HepG2 (cell line): Measurements from ENCODE around the gene TMEM9. TPM values are rescaled to one million over a fixed set of nuclear protein-coding genes. Genes with fewer than 3 reads are reported as not detected.

ENCODE experiments used
- ATAC-seq: fragments of 200-7000 bp; cut with Tn5 transposase; 3 replicates; pipeline ENCODE4 v1.9.1; 2020; ENCODE audit warnings: mild to moderate bottlenecking, moderate library complexity
- BruUV-seq: library from RNA; stranded (reverse); fragments of 400-500 nt; replicated peaks from 2 replicates; lab custom pipeline; 2021; lab: Mats Ljungman, UMichigan
- CTCF ChIA-PET: fragments of 300-600 bp; formaldehyde crosslinking; extraction: SDS; loops from one replicate; lab custom pipeline; 2021; ENCODE audit warnings: low total read pairs, inconsistent platforms, low intra/inter-chr PET ratio; lab: Yijun Ruan, JAX
- POLR2A ChIA-PET: fragments of 350-600 bp; sonication (Branson Sonifier 250); formaldehyde crosslinking; loops from one replicate; lab custom pipeline; 2020; ENCODE audit warnings: antibody characterized with exemption, inconsistent platforms; lab: Yijun Ruan, JAX
- DNase-seq: peaks from one replicate; pipeline ENCODE4 v3.0.0-alpha.2; 2015; ENCODE audit warnings: low spot score
- FAIRE-seq: peaks from 3 replicates; lab custom pipeline; 2011; peaks lifted over from hg19 to GRCh38; lab: Jason Lieb, UNC
- H2AFZ ChIP-seq: one replicate; pipeline ENCODE4 v1.6.1; 2011; ENCODE audit warnings: low read length, inconsistent platforms
- H3K27ac ChIP-seq: fragments of 300-600 bp; 3 replicates; pipeline ENCODE4 v1.8.0; 2011; ENCODE audit warnings: mixed run types, mild to moderate bottlenecking, mixed read lengths, low read length, inconsistent platforms; ENCODE audit not compliant: insufficient read depth; ENCODE audit errors: extremely low read length
- H3K27me3 ChIP-seq, 2 experiments: fragments of 200-600 bp in 1 of 2; 2 replicates in 1 of 2; 3 replicates in 1 of 2; pipeline versions ENCODE4 v1.6.0 to v1.8.0; 2011; ENCODE audit warnings: low read length in 2 of 2, mild to moderate bottlenecking in 2 of 2, moderate library complexity in 2 of 2, inconsistent platforms in 1 of 2; ENCODE audit not compliant: insufficient read depth in 2 of 2, control insufficient read depth in 1 of 2
- H3K36me3 ChIP-seq, 2 experiments: fragments of 200-600 bp in 1 of 2; replicated peaks in 1 of 2; 2 replicates in 1 of 2; 3 replicates in 1 of 2; pipeline versions ENCODE4 v1.5.1 to v1.8.0; 2011; ENCODE audit warnings: low read length in 2 of 2, inconsistent platforms in 1 of 2; ENCODE audit not compliant: insufficient read depth in 2 of 2, control insufficient read depth in 1 of 2
- H3K4me1 ChIP-seq: 2 replicates; pipeline ENCODE4 v1.5.1; 2012; ENCODE audit warnings: low read length, inconsistent platforms; ENCODE audit not compliant: insufficient read depth
- H3K4me2 ChIP-seq: 2 replicates; pipeline ENCODE4 v1.6.0; 2011; ENCODE audit warnings: low read depth, low read length, inconsistent platforms
- H3K4me3 ChIP-seq, 3 experiments: fragments of 200-600 bp in 1 of 3; sonication (generic), shearing (Covaris generic) in 1 of 3; replicated peaks in 1 of 3; 2 replicates each; pipeline ENCODE4 v1.5.1; 2011 to 2016; ENCODE audit warnings: low read length in 3 of 3, inconsistent platforms in 2 of 3, low read depth in 2 of 3, mild to moderate bottlenecking in 2 of 3, control low read depth in 1 of 3, mixed read lengths in 1 of 3; ENCODE audit not compliant: insufficient read depth in 1 of 3
- H3K79me2 ChIP-seq: one replicate; pipeline ENCODE4 v1.6.1; 2011; ENCODE audit warnings: low read length, inconsistent platforms; ENCODE audit not compliant: insufficient read depth
- H3K9ac ChIP-seq: 2 replicates; pipeline ENCODE4 v1.6.0; 2011; ENCODE audit warnings: mild to moderate bottlenecking, low read depth, low read length, inconsistent platforms; ENCODE audit not compliant: insufficient read depth
- H3K9me3 ChIP-seq: 2 replicates; pipeline ENCODE4 v1.5.1; 2012; ENCODE audit warnings: mild to moderate bottlenecking, low read length
- H4K20me1 ChIP-seq: 2 replicates; pipeline ENCODE4 v1.6.0; 2011; ENCODE audit warnings: inconsistent platforms, mild to moderate bottlenecking, low read length, moderate library complexity; ENCODE audit not compliant: insufficient read depth
- CENPX ChIP-seq: sonication (generic); formaldehyde crosslinking; IDR thresholded peaks from 2 replicates; pipeline ENCODE4 v1.9.0; 2021; ENCODE audit warnings: mild to moderate bottlenecking, missing genetic modification reagents, moderate library complexity
- CHD2 ChIP-seq: IDR thresholded peaks from 2 replicates; pipeline ENCODE4 v1.6.1; 2011; ENCODE audit warnings: low read depth, low read length, improper control_type of control experiment
- KAT8 ChIP-seq: IDR thresholded peaks from 2 replicates; pipeline ENCODE4 v1.6.1; 2016; ENCODE audit warnings: missing genetic modification reagents, missing compliant biosample characterization
- MATR3 ChIP-seq: sonication (generic); formaldehyde crosslinking; IDR thresholded peaks from 2 replicates; pipeline ENCODE4 v1.4.0; 2020; ENCODE audit warnings: missing genetic modification reagents
- MYC ChIP-seq: sonication (generic); formaldehyde crosslinking; IDR thresholded peaks from 2 replicates; pipeline ENCODE4 v1.9.0; 2021; ENCODE audit warnings: missing genetic modification reagents, borderline replicate concordance
- SMAD3 ChIP-seq: sonication (generic); formaldehyde crosslinking; IDR thresholded peaks from 2 replicates; pipeline ENCODE4 v1.4.0; 2020; ENCODE audit warnings: missing genetic modification reagents
- ZNF451 ChIP-seq: sonication (generic); formaldehyde crosslinking; IDR thresholded peaks from 2 replicates; pipeline ENCODE4 v1.5.0; 2020; ENCODE audit warnings: mild to moderate bottlenecking, missing genetic modification reagents
- WGBS: methylation state at CpG from one replicate; pipeline ENCODE4 v1.1.6; 2017; ENCODE audit warnings: low lambda C conversion rate; 5-methylcytosine and 5-hydroxymethylcytosine counted together
- in situ Hi-C: cut with HindIII; loops from 2 replicates; pipeline ENCODE4 v1.10.0; 2017; ENCODE audit warnings: low pct_unique_long_range_greater_than_20kb; ENCODE audit not compliant: extremely low pct_ligation_motif_present
- intact Hi-C: fragments of 100-400 bp; cut with micrococcal nuclease; formaldehyde crosslinking; loops from one replicate; pipeline ENCODE4 v1.10.0; 2022; ENCODE audit not compliant: unreplicated experiment
- polyA plus RNA-seq, 8 experiments: library from polyadenylated mRNA; depleted of rRNA in 3 of 8; stranded (reverse) in 7 of 8; unstranded in 1 of 8; fragments of >200 nt; fragmentation: Illumina TruSeq in 4 of 8; extraction: Trizol in 4 of 8; gene quantifications; 2 replicates each; pipeline versions ENCODE4 v1.2.1 to v1.2.3, GENCODE V29; 2011 to 2016; ENCODE audit warnings: low read depth in 4 of 8, missing spikeins in 1 of 8, mixed read lengths in 1 of 8; ENCODE audit not compliant: insufficient read depth in 1 of 8
- total RNA-seq, 5 experiments: library from RNA; depleted of rRNA; stranded (reverse); fragments of >200 nt; fragmentation: Illumina TruSeq; extraction: Trizol; gene quantifications; 2 replicates each; pipeline ENCODE4 v1.2.3, GENCODE V29; 2016; ENCODE audit warnings: low read depth in 1 of 5
- TF ChIP-seq, protein P1 (sequence below): sonication (generic); formaldehyde crosslinking; IDR thresholded peaks from 2 replicates; pipeline ENCODE4 v1.4.0; 2020; ENCODE audit warnings: low read depth, missing genetic modification reagents
- TF ChIP-seq, protein P2 (sequence below), 2 experiments: IDR thresholded peaks; 2 replicates each; pipeline ENCODE4 v1.6.1; 2011 to 2012; ENCODE audit warnings: low read length in 2 of 2, borderline replicate concordance in 1 of 2, low read depth in 1 of 2, mild to moderate bottlenecking in 1 of 2, moderate library complexity in 1 of 2

Gene TMEM9
- total and polyA plus RNA-seq, 2 of the 13 experiments (the other 11 are each of a cell fraction or from before 2014, with no cell fraction given), result 60.9 to 102 TPM

- ATAC-seq, result no peak
- H3K36me3 ChIP-seq, result peaks cover 18 to 79% of the 10 kb centered on the region in 2 experiments
- no peak for DNase-seq
- intact Hi-C loops, result no loop called here
- WGBS, result 100% methylated on average over 6 of the region's 6 CpGs
- H3K79me2 ChIP-seq, result no peaks in the 10 kb centered on the region
- H2AFZ ChIP-seq, result no peak overlapping the region
- H3K27ac ChIP-seq, result no peak overlapping the region
- no peak overlapping the region for H3K4me3 ChIP-seq
- in situ Hi-C loops, result no loop called here
- no peaks in the 10 kb centered on the region for H3K4me1 ChIP-seq
- no peaks in the 10 kb centered on the region for H3K9me3 ChIP-seq
- BruUV-seq, result no TSS peak
- ChIA-PET CTCF (no interaction called here), POLR2A (no interaction called here)
- no peaks in the 10 kb centered on the region for H4K20me1 ChIP-seq
- H3K4me2 ChIP-seq, result no peak overlapping the region
- H3K27me3 ChIP-seq, result no peaks in the 10 kb centered on the region
- no peak for TF ChIP-seq ZNF451 (CRISPR knock-in tag)
- no peak for FAIRE-seq
- H3K9ac ChIP-seq, result no peak overlapping the region
Measured at GRCh38 chr1:201138311-201138840, 15.9 kb downstream of the TMEM9 start.

- WGBS, result 97% methylated on average over 6 of the region's 6 CpGs
- no peak for DNase-seq
- H2AFZ ChIP-seq, result no peak overlapping the region
- no peak overlapping the region for H3K4me3 ChIP-seq
- ATAC-seq, result no peak
- H3K4me2 ChIP-seq, result no peak overlapping the region
- H3K27ac ChIP-seq, result no peak overlapping the region
- no peaks in the 10 kb centered on the region for H4K20me1 ChIP-seq
- no peak for FAIRE-seq
- BruUV-seq, result no TSS peak
- H3K4me1 ChIP-seq, result no peaks in the 10 kb centered on the region
- no peaks in the 10 kb centered on the region for H3K27me3 ChIP-seq
- in situ Hi-C loops, result no loop called here
- H3K9me3 ChIP-seq, result no peaks in the 10 kb centered on the region
- no peaks in the 10 kb centered on the region for H3K79me2 ChIP-seq
- POLR2A ChIA-PET, result no interaction called here
- TF ChIP-seq CHD2, result no peak
- TF ChIP-seq CENPX (CRISPR knock-in tag), result no peak
- TF ChIP-seq, protein P1, sequence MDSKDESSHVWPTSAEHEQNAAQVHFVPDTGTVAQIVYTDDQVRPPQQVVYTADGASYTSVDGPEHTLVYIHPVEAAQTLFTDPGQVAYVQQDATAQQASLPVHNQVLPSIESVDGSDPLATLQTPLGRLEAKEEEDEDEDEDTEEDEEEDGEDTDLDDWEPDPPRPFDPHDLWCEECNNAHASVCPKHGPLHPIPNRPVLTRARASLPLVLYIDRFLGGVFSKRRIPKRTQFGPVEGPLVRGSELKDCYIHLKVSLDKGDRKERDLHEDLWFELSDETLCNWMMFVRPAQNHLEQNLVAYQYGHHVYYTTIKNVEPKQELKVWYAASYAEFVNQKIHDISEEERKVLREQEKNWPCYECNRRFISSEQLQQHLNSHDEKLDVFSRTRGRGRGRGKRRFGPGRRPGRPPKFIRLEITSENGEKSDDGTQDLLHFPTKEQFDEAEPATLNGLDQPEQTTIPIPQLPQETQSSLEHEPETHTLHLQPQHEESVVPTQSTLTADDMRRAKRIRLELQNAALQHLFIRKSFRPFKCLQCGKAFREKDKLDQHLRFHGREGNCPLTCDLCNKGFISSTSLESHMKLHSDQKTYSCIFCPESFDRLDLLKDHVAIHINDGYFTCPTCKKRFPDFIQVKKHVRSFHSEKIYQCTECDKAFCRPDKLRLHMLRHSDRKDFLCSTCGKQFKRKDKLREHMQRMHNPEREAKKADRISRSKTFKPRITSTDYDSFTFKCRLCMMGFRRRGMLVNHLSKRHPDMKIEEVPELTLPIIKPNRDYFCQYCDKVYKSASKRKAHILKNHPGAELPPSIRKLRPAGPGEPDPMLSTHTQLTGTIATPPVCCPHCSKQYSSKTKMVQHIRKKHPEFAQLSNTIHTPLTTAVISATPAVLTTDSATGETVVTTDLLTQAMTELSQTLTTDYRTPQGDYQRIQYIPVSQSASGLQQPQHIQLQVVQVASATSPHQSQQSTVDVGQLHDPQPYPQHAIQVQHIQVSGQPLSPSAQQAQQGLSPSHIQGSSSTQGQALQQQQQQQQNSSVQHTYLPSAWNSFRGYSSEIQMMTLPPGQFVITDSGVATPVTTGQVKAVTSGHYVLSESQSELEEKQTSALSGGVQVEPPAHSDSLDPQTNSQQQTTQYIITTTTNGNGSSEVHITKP, result no peak
- no peak for TF ChIP-seq SMAD3 (CRISPR knock-in tag)
- TF ChIP-seq MYC (CRISPR knock-in tag), result no peak
- TF ChIP-seq, protein P2, sequence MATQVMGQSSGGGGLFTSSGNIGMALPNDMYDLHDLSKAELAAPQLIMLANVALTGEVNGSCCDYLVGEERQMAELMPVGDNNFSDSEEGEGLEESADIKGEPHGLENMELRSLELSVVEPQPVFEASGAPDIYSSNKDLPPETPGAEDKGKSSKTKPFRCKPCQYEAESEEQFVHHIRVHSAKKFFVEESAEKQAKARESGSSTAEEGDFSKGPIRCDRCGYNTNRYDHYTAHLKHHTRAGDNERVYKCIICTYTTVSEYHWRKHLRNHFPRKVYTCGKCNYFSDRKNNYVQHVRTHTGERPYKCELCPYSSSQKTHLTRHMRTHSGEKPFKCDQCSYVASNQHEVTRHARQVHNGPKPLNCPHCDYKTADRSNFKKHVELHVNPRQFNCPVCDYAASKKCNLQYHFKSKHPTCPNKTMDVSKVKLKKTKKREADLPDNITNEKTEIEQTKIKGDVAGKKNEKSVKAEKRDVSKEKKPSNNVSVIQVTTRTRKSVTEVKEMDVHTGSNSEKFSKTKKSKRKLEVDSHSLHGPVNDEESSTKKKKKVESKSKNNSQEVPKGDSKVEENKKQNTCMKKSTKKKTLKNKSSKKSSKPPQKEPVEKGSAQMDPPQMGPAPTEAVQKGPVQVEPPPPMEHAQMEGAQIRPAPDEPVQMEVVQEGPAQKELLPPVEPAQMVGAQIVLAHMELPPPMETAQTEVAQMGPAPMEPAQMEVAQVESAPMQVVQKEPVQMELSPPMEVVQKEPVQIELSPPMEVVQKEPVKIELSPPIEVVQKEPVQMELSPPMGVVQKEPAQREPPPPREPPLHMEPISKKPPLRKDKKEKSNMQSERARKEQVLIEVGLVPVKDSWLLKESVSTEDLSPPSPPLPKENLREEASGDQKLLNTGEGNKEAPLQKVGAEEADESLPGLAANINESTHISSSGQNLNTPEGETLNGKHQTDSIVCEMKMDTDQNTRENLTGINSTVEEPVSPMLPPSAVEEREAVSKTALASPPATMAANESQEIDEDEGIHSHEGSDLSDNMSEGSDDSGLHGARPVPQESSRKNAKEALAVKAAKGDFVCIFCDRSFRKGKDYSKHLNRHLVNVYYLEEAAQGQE (IDR thresholded peaks at IDR 0.05; ENCODE audit: borderline replicate concordance in 1 of 2, low read depth in 1 of 2, low read length in 2 of 2), result no peak
- no peak for TF ChIP-seq KAT8 (CRISPR knock-in tag)
- no peak for TF ChIP-seq MATR3
- H3K9ac ChIP-seq, result no peak overlapping the region
- intact Hi-C loops, result no loop called here
- CTCF ChIA-PET, result no interaction called here
- peaks cover 12 to 72% of the 10 kb centered on the region in 2 experiments for H3K36me3 ChIP-seq
Measured at GRCh38 chr1:201137579-201138310, 16.5 kb downstream of the TMEM9 start.
